Measurements from ENCODE around the gene DNAAF3.
A peak's percentile ranks its signal among the peaks of the same experiment; 100 is the strongest.
"Not testable (repeated sequence)": the region's sequence is repeated elsewhere in the genome, so short reads cannot be mapped to it uniquely, and the experiment has no call there.

The DNAAF3 gene

GRCh38 chr19:55166530-55167268, at the start of gene DNAAF3:
Gene DNAAF3, minus strand, starts transcription at chr19:55166613. Its CDS starts 200 bp downstream, at chr19:55166413.
- Mint-ChIP-seq H3K9me3 (no peaks in the 10 kb centered on the region), H3K36me3 (ENCODE audit: low read depth) (no peaks in the 10 kb centered on the region), H3K4me3 (peak within 1 kb of the TSS; percentile 39), H3K27ac (peak within 1 kb of the TSS; percentile 34), H3K27me3 (peaks cover 73% of the 10 kb centered on the region), H3K4me1 (peaks cover 11% of the 10 kb centered on the region)
- DNase-seq (peak; percentile 76), ATAC-seq (peak; percentile 91)

DNA sequence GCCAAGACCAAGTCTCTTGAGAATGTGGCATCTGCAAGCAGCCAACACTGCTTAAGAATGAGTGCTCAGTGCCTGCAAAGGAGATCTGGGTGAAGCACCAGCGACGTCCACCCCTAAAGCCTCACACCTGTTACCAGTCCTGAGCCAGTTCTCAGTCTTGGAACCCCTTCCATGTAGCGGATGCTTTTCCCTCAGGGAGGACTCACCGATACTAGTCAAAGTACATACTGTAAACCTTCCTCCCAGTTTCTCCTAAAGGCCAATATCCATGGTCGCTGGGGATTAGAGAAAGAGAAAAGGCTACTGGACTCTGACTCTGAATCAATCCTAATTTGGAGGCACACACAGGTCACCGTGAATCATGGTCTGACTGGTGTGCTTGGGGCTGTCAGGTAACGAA, 47.1 kb upstream of the DNAAF3 start:
- Mint-ChIP-seq H3K9me3 (peaks cover 18% of the 10 kb centered on the region), H3K4me1 (peaks cover 15% of the 10 kb centered on the region), H3K36me3 (ENCODE audit: low read depth) (peaks cover 3% of the 10 kb centered on the region), H3K27me3 (peaks cover 27% of the 10 kb centered on the region), H3K27ac (no peak overlapping the region), H3K4me3 (no peak overlapping the region)
- ATAC-seq (no peak), DNase-seq (no peak)

- peaks cover 12% of the 10 kb centered on the region for H3K4me1 Mint-ChIP-seq
- H3K27ac Mint-ChIP-seq: no peak overlapping the region
- no peak for ATAC-seq
- DNase-seq: peak; percentile 63
- H3K36me3 Mint-ChIP-seq (ENCODE audit: low read depth): peaks cover 3% of the 10 kb centered on the region
- H3K9me3 Mint-ChIP-seq: peaks cover 18% of the 10 kb centered on the region
- H3K27me3 Mint-ChIP-seq: peaks cover 27% of the 10 kb centered on the region
- H3K4me3 Mint-ChIP-seq: no peak overlapping the region
These were observed 46.0 kb upstream of the DNAAF3 start for GRCh38 chr19:55212447-55212846.

- DNase-seq (no peak), ATAC-seq (no peak)
- no peak overlapping the region for H3K4me3 Mint-ChIP-seq
- H3K4me1 Mint-ChIP-seq: peaks cover 3% of the 10 kb centered on the region
- H3K36me3 Mint-ChIP-seq (ENCODE audit: low read depth): peaks cover 3% of the 10 kb centered on the region
- peaks cover 10% of the 10 kb centered on the region for H3K9me3 Mint-ChIP-seq
- H3K27ac Mint-ChIP-seq: no peak overlapping the region
- peaks cover 35% of the 10 kb centered on the region for H3K27me3 Mint-ChIP-seq
These were observed 43.5 kb upstream of the DNAAF3 start for GRCh38 chr19:55209693-55210472.

- DNase-seq: no peak
- peaks cover 3% of the 10 kb centered on the region for H3K4me1 Mint-ChIP-seq
- H3K27me3 Mint-ChIP-seq: peaks cover 38% of the 10 kb centered on the region
- H3K4me3 Mint-ChIP-seq: no peak within 1 kb of the TSS
- H3K27ac Mint-ChIP-seq: no peak within 1 kb of the TSS
- peaks cover 9% of the 10 kb centered on the region for H3K9me3 Mint-ChIP-seq
- ATAC-seq: no peak
- H3K36me3 Mint-ChIP-seq (ENCODE audit: low read depth): peaks cover 3% of the 10 kb centered on the region
These were observed 42.7 kb upstream of the DNAAF3 start, which contains the start of gene PTPRH for GRCh38 chr19:55208880-55209692. Gene PTPRH, minus strand, starts transcription at chr19:55209501. Its CDS starts 68 bp downstream, at chr19:55209433.

- Mint-ChIP-seq H3K36me3 (ENCODE audit: low read depth) (no peaks in the 10 kb centered on the region), H3K27me3 (peaks cover 38% of the 10 kb centered on the region), H3K27ac (peak overlapping the region; percentile 47), H3K9me3 (no peaks in the 10 kb centered on the region), H3K4me3 (no peak overlapping the region), H3K4me1 (peaks cover 3% of the 10 kb centered on the region)
- DNase-seq (peak; percentile 64), ATAC-seq (peak; percentile 90)
These were observed 40.5 kb upstream of the DNAAF3 start for GRCh38 chr19:55206664-55207500.

- H3K4me1 Mint-ChIP-seq; DNase-seq; H3K36me3 Mint-ChIP-seq (ENCODE audit: low read depth); H3K4me3 Mint-ChIP-seq; ATAC-seq; H3K27ac Mint-ChIP-seq; H3K9me3 Mint-ChIP-seq: not testable (repeated sequence)
- peaks cover 40% of the 10 kb centered on the region for H3K27me3 Mint-ChIP-seq
These were observed 35.8 kb upstream of the DNAAF3 start for GRCh38 chr19:55202199-55202598.

DNA sequence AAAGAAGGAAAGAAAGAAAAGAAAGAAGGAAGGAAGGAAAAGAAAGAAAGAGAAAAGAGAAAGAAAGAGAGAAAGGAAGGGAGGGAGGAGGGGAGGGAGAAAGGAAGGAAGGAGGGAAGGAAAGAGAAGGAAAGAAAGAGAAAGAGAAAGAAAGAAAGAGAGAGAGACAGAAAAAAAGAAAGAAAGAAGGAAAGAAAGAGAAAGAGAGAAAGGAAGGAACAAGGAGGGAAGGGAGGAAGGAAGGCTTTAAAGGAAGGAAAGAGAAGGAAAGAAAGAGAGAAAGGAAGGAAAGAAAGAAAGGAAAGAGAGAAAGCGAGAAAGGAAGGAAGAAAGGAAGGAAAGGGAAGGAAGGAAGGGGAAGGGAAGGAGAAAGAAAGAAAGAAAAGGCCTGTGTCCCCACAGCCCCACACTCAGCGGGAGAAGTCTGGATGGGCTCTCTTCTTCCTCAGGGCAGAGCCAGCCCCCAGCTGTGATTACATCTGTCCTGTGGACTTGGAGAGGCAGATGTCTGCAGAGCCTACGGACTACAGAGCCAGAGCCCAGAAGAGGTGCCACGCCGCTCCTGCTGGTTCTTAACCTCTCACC, 33.3 kb upstream of the DNAAF3 start:
- H3K27me3 Mint-ChIP-seq: peaks cover 20% of the 10 kb centered on the region

DNA sequence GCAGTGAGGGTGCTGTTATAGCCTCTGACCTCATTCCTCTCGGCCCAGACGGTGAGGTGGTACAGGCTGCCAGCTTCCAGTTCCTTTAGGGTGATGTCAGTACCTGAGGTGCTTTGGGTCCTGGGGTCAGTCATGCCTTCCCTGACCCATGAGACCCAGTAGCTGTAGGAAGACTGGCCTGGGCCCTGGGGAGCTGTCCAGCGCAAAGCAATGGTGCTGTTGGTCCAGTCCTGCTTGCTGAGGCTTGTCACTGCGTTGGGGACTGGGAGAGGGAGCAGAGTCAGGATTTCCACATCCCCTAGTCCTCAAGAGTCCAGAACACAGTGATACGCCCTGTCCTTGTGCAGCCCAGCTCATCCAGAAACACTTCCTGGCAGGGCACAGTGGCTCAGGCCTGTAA, 32.2 kb upstream of the DNAAF3 start:
- Mint-ChIP-seq H3K9me3 (no peaks in the 10 kb centered on the region), H3K27me3 (peaks cover 13% of the 10 kb centered on the region), H3K36me3 (ENCODE audit: low read depth) (no peaks in the 10 kb centered on the region), H3K4me1 (no peaks in the 10 kb centered on the region), H3K4me3 (no peak overlapping the region), H3K27ac (no peak overlapping the region)
- ATAC-seq: no peak
- DNase-seq: no peak

More for the DNA sequence above, 33.3 kb upstream of the DNAAF3 start:
- H3K4me3 Mint-ChIP-seq: no peak overlapping the region
- no peaks in the 10 kb centered on the region for H3K9me3 Mint-ChIP-seq
- no peak for DNase-seq
- H3K27ac Mint-ChIP-seq: no peak overlapping the region
- no peaks in the 10 kb centered on the region for H3K4me1 Mint-ChIP-seq
- ATAC-seq: no peak
- H3K36me3 Mint-ChIP-seq (ENCODE audit: low read depth): no peaks in the 10 kb centered on the region

DNA sequence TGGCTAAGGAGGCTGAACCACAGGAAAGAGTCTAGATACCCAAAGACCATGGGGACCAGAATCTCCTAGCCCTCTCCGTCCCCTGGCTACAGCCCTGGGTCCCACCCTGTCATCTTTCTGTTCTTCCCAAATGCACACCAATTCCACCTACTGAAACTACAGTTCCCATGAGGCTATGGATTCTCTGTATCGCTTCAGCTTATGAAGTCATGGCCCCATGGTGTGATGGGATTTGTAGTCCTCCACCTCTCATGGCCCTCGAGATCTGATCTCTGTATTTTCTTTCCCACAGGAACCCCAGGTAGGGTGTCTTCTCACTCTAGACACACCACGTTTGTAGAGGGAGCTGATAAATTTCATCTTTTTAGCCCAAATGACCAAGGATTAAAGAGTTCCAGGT, 31.1 kb upstream of the DNAAF3 start:
- no peak for DNase-seq
- no peaks in the 10 kb centered on the region for H3K4me1 Mint-ChIP-seq
- H3K36me3 Mint-ChIP-seq (ENCODE audit: low read depth): no peaks in the 10 kb centered on the region
- H3K4me3 Mint-ChIP-seq: no peak overlapping the region
- no peak for ATAC-seq
- peaks cover 13% of the 10 kb centered on the region for H3K27me3 Mint-ChIP-seq
- no peak overlapping the region for H3K27ac Mint-ChIP-seq
- H3K9me3 Mint-ChIP-seq: no peaks in the 10 kb centered on the region

- peaks cover 11% of the 10 kb centered on the region for H3K27me3 Mint-ChIP-seq
These were observed 30.4 kb upstream of the DNAAF3 start for GRCh38 chr19:55196803-55197202.

GRCh38 chr19:55193481-55193880, 27.1 kb upstream of the DNAAF3 start:
- Mint-ChIP-seq H3K4me3 (no peak overlapping the region), H3K27me3 (peaks cover 6% of the 10 kb centered on the region), H3K9me3 (no peaks in the 10 kb centered on the region), H3K36me3 (ENCODE audit: low read depth) (no peaks in the 10 kb centered on the region), H3K27ac (no peak overlapping the region), H3K4me1 (peaks cover 4% of the 10 kb centered on the region)
- no peak for ATAC-seq
- no peak for DNase-seq

More at GRCh38 chr19:55196803-55197202, 30.4 kb upstream of the DNAAF3 start:
- H3K27ac Mint-ChIP-seq: no peak overlapping the region
- DNase-seq (no peak), ATAC-seq (no peak)
- no peaks in the 10 kb centered on the region for H3K36me3 Mint-ChIP-seq (ENCODE audit: low read depth)
- no peak overlapping the region for H3K4me3 Mint-ChIP-seq
- no peaks in the 10 kb centered on the region for H3K9me3 Mint-ChIP-seq
- no peaks in the 10 kb centered on the region for H3K4me1 Mint-ChIP-seq

- Mint-ChIP-seq H3K27ac (no peak overlapping the region), H3K4me1 (peaks cover 4% of the 10 kb centered on the region), H3K9me3 (no peaks in the 10 kb centered on the region), H3K27me3 (peaks cover 9% of the 10 kb centered on the region), H3K36me3 (ENCODE audit: low read depth) (no peaks in the 10 kb centered on the region), H3K4me3 (no peak overlapping the region)
- ATAC-seq: no peak
- no peak for DNase-seq
These were observed 23.0 kb upstream of the DNAAF3 start for GRCh38 chr19:55189403-55189835.
